ENCODE data around the gene SWT1.
A peak's percentile ranks its signal among the peaks of the same experiment; 100 is the strongest.

The SWT1 gene

GRCh38 chr1:185156854-185157598 lies at the start of gene SWT1, which contains the start of gene TRMT1L:
Gene SWT1 (plus strand): TSS chr1:185157167. CDS start chr1:185160842, 3,675 bp downstream.
Gene TRMT1L (minus strand): TSS chr1:185156953. CDS start chr1:185156712, 241 bp downstream.
- FAIRE-seq (peak; percentile 93), DNase-seq (ENCODE audit: low spot score) (peak; percentile 94)

GRCh38 chr1:185108321-185108720 lies 48.6 kb upstream of the SWT1 start:
- FAIRE-seq (no peak), DNase-seq (ENCODE audit: low spot score) (no peak)

GRCh38 chr1:185110145-185110544 lies 46.8 kb upstream of the SWT1 start:
- FAIRE-seq (no peak), DNase-seq (ENCODE audit: low spot score) (no peak)

GRCh38 chr1:185111873-185112272 lies 45.1 kb upstream of the SWT1 start:
- FAIRE-seq (no peak), DNase-seq (ENCODE audit: low spot score) (no peak)

- no peak for DNase-seq (ENCODE audit: low spot score)
- FAIRE-seq = no peak
These were observed 44.6 kb upstream of the SWT1 start for GRCh38 chr1:185112356-185112755.

GRCh38 chr1:185129708-185130107 lies 27.3 kb upstream of the SWT1 start:
- no peak for FAIRE-seq

GRCh38 chr1:185132534-185132933 lies 24.4 kb upstream of the SWT1 start:
- FAIRE-seq (no peak), DNase-seq (ENCODE audit: low spot score) (no peak)

More at GRCh38 chr1:185129708-185130107, 27.3 kb upstream of the SWT1 start:
- no peak for DNase-seq (ENCODE audit: low spot score)

- FAIRE-seq (no peak), DNase-seq (ENCODE audit: low spot score) (no peak)
These were observed 18.9 kb upstream of the SWT1 start for GRCh38 chr1:185137896-185138545.

GRCh38 chr1:185139246-185139645 lies 17.7 kb upstream of the SWT1 start:
- FAIRE-seq (no peak), DNase-seq (ENCODE audit: low spot score) (no peak)

- DNase-seq (ENCODE audit: low spot score) (no peak), FAIRE-seq (no peak)
These were observed 12.7 kb upstream of the SWT1 start for GRCh38 chr1:185144233-185144632.

- DNase-seq (ENCODE audit: low spot score) (no peak), FAIRE-seq (no peak)
These were observed 5.8 kb upstream of the SWT1 start for GRCh38 chr1:185151215-185151614.

GRCh38 chr1:185152187-185152767 lies 4.7 kb upstream of the SWT1 start:
- DNase-seq (ENCODE audit: low spot score) (no peak), FAIRE-seq (no peak)

GRCh38 chr1:185154912-185155513 lies 2.0 kb upstream of the SWT1 start:
- FAIRE-seq (no peak), DNase-seq (ENCODE audit: low spot score) (no peak)

GRCh38 chr1:185155600-185156287 lies 1.2 kb upstream of the SWT1 start:
- FAIRE-seq = no peak

GRCh38 chr1:185156288-185156853 lies 596 bp upstream of the SWT1 start:
- no peak for DNase-seq (ENCODE audit: low spot score)
- FAIRE-seq = no peak

More at GRCh38 chr1:185155600-185156287, 1.2 kb upstream of the SWT1 start:
- no peak for DNase-seq (ENCODE audit: low spot score)

- DNase-seq (ENCODE audit: low spot score) = no peak
These were observed 839 bp downstream of the SWT1 start for GRCh38 chr1:185157599-185158412.

GRCh38 chr1:185158800-185159199 lies 1.8 kb downstream of the SWT1 start:
- DNase-seq (ENCODE audit: low spot score) (no peak), FAIRE-seq (no peak)

More at GRCh38 chr1:185157599-185158412, 839 bp downstream of the SWT1 start:
- no peak for FAIRE-seq

GRCh38 chr1:185159966-185160365 lies 3.0 kb downstream of the SWT1 start:
- DNase-seq (ENCODE audit: low spot score) (no peak), FAIRE-seq (no peak)

- no peak for DNase-seq (ENCODE audit: low spot score)
- no peak for FAIRE-seq
These were observed 5.5 kb downstream of the SWT1 start for GRCh38 chr1:185162491-185162890.

GRCh38 chr1:185166106-185166505 lies 9.1 kb downstream of the SWT1 start:
- FAIRE-seq = no peak
- DNase-seq (ENCODE audit: low spot score) = no peak

Measured in urothelium cell line (cell line).